ENCODE measurements around the gene LRRC32.
"Not testable (repeated sequence)": the region's sequence is repeated elsewhere in the genome, so short reads cannot be mapped to it uniquely, and the experiment has no call there.

LRRC32 gene

GRCh38 chr11:76608879-76609460, 61.6 kb downstream of the LRRC32 start:
- peak; percentile 9 for DNase-seq

GRCh38 chr11:76608228-76608627, 62.3 kb downstream of the LRRC32 start:
- not testable (repeated sequence) for DNase-seq

Measured in islet precursor cell (in vitro differentiated cells).